Chondrocyte (in vitro differentiated cells): ENCODE results near the gene DISC1. TPM values are rescaled to one million over a fixed set of nuclear protein-coding genes. Genes with fewer than 3 reads are reported as not detected.
"Not testable (repeated sequence)": the region's sequence is repeated elsewhere in the genome, so short reads cannot be mapped to it uniquely, and the experiment has no call there.

Experiments
- DNase-seq: peaks from one replicate; pipeline ENCODE4 v3.0.0; 2021; ENCODE audit warnings: mixed read lengths, low spot score
- H3K27ac Mint-ChIP-seq: one replicate; pipeline ENCODE4 v1.8.0; 2021; ENCODE audit warnings: mild to moderate bottlenecking, moderate library complexity, mixed read lengths; ENCODE audit not compliant: unreplicated experiment
- H3K27me3 Mint-ChIP-seq: 2 replicates; pipeline ENCODE4 v1.8.0; 2021; ENCODE audit warnings: low read depth, mixed read lengths
- H3K36me3 Mint-ChIP-seq: 2 replicates; pipeline ENCODE4 v1.8.0; 2021; ENCODE audit warnings: low read depth, mixed read lengths
- H3K4me1 Mint-ChIP-seq: 2 replicates; pipeline ENCODE4 v1.8.0; 2021; ENCODE audit warnings: low read depth, mild to moderate bottlenecking, mixed read lengths
- H3K4me3 Mint-ChIP-seq: one replicate; pipeline ENCODE4 v1.8.0; 2021; ENCODE audit warnings: mild to moderate bottlenecking, moderate library complexity, mixed read lengths; ENCODE audit not compliant: unreplicated experiment
- H3K9me3 Mint-ChIP-seq: 2 replicates; pipeline ENCODE4 v1.8.0; 2021; ENCODE audit warnings: low read depth, mixed read lengths
- CTCF ChIP-seq: fragments of 200-600 bp; sonication (generic); IDR thresholded peaks from 2 replicates; pipeline ENCODE4 v1.5.0; 2021; ENCODE audit warnings: antibody characterized with exemption, mild to moderate bottlenecking, moderate library complexity
- total RNA-seq: library from RNA; stranded (reverse); gene quantifications from 3 replicates; pipeline ENCODE4 v1.2.1, GENCODE V29; 2021

Gene DISC1
- total RNA-seq, 1 donor from 2014 or later: 5.0 TPM

- no peak for DNase-seq
- Mint-ChIP-seq H3K27ac (no peak overlapping the region), H3K4me1 (peaks cover 27% of the 10 kb centered on the region), H3K9me3 (no peaks in the 10 kb centered on the region), H3K4me3 (no peak overlapping the region), H3K36me3 (peaks cover 1% of the 10 kb centered on the region), H3K27me3 (no peaks in the 10 kb centered on the region)
- TF ChIP-seq CTCF: no peak
Measured at GRCh38 chr1:231938711-231939110, 312.1 kb downstream of the DISC1 start.

GRCh38 chr1:231939118-231939517 is 312.5 kb downstream of the DISC1 start:
- Mint-ChIP-seq H3K27me3 (no peaks in the 10 kb centered on the region), H3K4me1 (peaks cover 27% of the 10 kb centered on the region)

GRCh38 chr1:231940116-231940515 is 313.5 kb downstream of the DISC1 start:
- no peak for DNase-seq
- Mint-ChIP-seq H3K27me3 (no peaks in the 10 kb centered on the region), H3K9me3 (no peaks in the 10 kb centered on the region), H3K27ac (no peak overlapping the region), H3K36me3 (peaks cover 1% of the 10 kb centered on the region), H3K4me1 (peaks cover 21% of the 10 kb centered on the region), H3K4me3 (no peak overlapping the region)
- TF ChIP-seq CTCF: no peak

More at GRCh38 chr1:231939118-231939517, 312.5 kb downstream of the DISC1 start:
- no peak for TF ChIP-seq CTCF
- Mint-ChIP-seq H3K27ac (no peak overlapping the region), H3K36me3 (peaks cover 1% of the 10 kb centered on the region), H3K9me3 (no peaks in the 10 kb centered on the region), H3K4me3 (no peak overlapping the region)
- no peak for DNase-seq

GRCh38 chr1:231940701-231941100 is 314.1 kb downstream of the DISC1 start:
- Mint-ChIP-seq H3K4me3 (no peak overlapping the region), H3K27me3 (no peaks in the 10 kb centered on the region), H3K36me3 (peaks cover 4% of the 10 kb centered on the region), H3K9me3 (no peaks in the 10 kb centered on the region), H3K4me1 (peaks cover 21% of the 10 kb centered on the region), H3K27ac (no peak overlapping the region)
- no peak for TF ChIP-seq CTCF
- DNase-seq: no peak

- no peaks in the 10 kb centered on the region for H3K27me3 Mint-ChIP-seq
- H3K9me3 Mint-ChIP-seq: peaks cover 8% of the 10 kb centered on the region
- no peak for DNase-seq
- peaks cover 12% of the 10 kb centered on the region for H3K4me1 Mint-ChIP-seq
- no peak overlapping the region for H3K27ac Mint-ChIP-seq
- no peak overlapping the region for H3K4me3 Mint-ChIP-seq
- TF ChIP-seq CTCF: no peak
- peaks cover 6% of the 10 kb centered on the region for H3K36me3 Mint-ChIP-seq
Measured at GRCh38 chr1:231943084-231943483, 316.5 kb downstream of the DISC1 start.

- DNase-seq, H3K27me3 Mint-ChIP-seq, H3K4me3 Mint-ChIP-seq, H3K27ac Mint-ChIP-seq, H3K4me1 Mint-ChIP-seq, H3K36me3 Mint-ChIP-seq, H3K9me3 Mint-ChIP-seq: not testable (repeated sequence)
Measured at GRCh38 chr1:231948102-231948501, 321.5 kb downstream of the DISC1 start.
